Stimulated activated CD4-positive, alpha-beta T cell treated with anti-CD3 and anti-CD28 coated beads, Interleukin-2, amount 100 ng/mL, for 24 hours (primary cell): ENCODE measurements around the gene SLC36A1.
"Not testable (repeated sequence)": the region's sequence is repeated elsewhere in the genome, so short reads cannot be mapped to it uniquely, and the experiment has no call there.

Source experiments
- DNase-seq, 2 donors: peaks; one replicate each; pipeline ENCODE4 v3.0.0-alpha.2; 2020

Gene SLC36A1

GRCh38 chr5:151487544-151487943 lies 40.1 kb downstream of the SLC36A1 start:
- DNase-seq: no peak

DNA sequence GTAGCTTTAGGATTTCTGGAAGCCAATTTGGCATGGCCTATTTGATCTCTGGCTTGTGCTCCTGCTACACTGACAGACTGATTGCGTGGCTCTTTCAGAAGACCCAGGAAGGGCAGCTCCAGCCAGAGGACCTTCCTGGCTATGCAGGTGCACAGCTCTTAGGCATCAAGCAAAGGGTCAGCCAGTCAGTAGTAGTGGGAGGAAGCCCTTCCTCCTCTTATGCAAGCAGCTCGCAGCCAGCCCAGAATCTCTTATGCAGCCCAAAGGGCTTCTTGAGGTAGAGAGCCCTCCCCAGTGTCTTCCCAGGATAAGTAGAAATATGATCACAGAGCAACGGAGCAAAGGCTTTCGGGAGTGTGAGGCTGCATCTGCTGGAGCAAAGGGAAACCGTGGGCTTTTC lies 43.2 kb downstream of the SLC36A1 start:
- no peak for DNase-seq

- no peak for DNase-seq
These were observed 43.7 kb downstream of the SLC36A1 start for GRCh38 chr5:151491062-151491461.

- peak in 1 of 2 donors; percentile 4 for DNase-seq
These were observed 45.3 kb downstream of the SLC36A1 start for GRCh38 chr5:151492729-151493128.

- DNase-seq: no peak
These were observed 46.3 kb downstream of the SLC36A1 start for GRCh38 chr5:151493665-151494064.

DNA sequence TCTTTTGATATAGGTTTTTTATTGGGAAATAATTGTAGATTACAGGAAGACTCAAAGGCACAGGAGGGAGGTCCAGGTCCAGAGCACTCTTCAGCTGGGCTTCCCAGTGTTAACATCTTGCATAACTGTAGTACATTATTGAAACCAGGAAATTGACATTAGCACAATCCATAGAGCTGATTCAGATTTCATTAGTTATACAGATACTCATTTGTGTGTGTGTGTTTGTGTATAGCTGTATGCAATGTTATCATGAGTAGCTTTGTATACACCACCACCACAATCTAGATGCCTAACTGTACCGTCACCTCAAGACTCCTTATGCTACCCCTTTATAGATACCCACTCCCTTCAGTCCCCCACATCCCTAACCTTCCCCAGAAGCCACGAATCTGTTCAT lies 47.9 kb downstream of the SLC36A1 start:
- no peak for DNase-seq

- DNase-seq: no peak
These were observed 48.7 kb downstream of the SLC36A1 start for GRCh38 chr5:151496041-151496484.

GRCh38 chr5:151497391-151498002 lies 50.1 kb downstream of the SLC36A1 start:
- DNase-seq: no peak

GRCh38 chr5:151498395-151499155 lies 51.2 kb downstream of the SLC36A1 start:
- DNase-seq: no peak

- no peak for DNase-seq
These were observed 52.2 kb downstream of the SLC36A1 start for GRCh38 chr5:151499501-151500035.

- DNase-seq: no peak
These were observed 56.6 kb downstream of the SLC36A1 start for GRCh38 chr5:151504006-151504405.

DNA sequence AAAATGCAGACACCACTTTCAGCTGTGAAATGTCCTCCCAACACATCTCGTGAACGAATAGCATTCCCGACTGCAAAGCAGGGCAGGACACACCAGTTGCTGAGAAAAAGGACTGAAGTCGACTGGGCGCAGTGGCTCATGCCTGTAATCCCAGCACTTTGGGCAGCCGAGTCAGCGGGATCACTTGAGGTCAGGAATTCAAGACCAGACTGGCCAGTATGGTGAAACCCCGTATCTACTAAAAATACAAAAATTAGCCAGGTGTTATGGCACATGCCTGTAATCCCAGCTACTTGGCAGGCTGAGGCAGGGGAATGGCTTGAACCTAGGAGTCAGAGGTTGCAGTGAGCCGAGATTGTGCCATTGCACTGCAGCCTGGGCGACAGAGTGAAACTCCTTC lies 60.9 kb downstream of the SLC36A1 start:
- not testable (repeated sequence) for DNase-seq

DNA sequence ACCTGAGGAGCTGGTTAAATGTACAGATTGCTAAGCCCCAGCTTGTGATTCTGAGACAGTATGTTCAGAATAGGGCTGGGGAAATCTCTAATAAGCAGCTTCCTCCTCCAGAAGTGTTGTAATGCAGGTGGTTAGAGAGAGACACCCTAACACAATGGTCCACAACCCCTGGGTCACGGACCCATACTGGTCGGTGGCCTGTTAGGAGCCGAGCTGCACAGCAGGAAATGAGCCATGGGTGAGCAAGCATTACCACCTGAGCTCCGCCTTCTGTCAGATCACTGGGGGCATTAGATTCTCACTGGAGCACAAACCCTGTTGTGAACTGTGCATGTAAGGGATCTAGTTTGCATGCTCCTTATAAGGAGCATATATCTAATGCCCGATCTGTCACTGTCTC lies 61.8 kb downstream of the SLC36A1 start:
- DNase-seq: no peak

GRCh38 chr5:151509836-151510235 lies 62.4 kb downstream of the SLC36A1 start:
- DNase-seq: no peak

GRCh38 chr5:151517122-151517920 lies 69.9 kb downstream of the SLC36A1 start:
- no peak for DNase-seq

- no peak for DNase-seq
These were observed 72.9 kb downstream of the SLC36A1 start for GRCh38 chr5:151520294-151520693.

DNA sequence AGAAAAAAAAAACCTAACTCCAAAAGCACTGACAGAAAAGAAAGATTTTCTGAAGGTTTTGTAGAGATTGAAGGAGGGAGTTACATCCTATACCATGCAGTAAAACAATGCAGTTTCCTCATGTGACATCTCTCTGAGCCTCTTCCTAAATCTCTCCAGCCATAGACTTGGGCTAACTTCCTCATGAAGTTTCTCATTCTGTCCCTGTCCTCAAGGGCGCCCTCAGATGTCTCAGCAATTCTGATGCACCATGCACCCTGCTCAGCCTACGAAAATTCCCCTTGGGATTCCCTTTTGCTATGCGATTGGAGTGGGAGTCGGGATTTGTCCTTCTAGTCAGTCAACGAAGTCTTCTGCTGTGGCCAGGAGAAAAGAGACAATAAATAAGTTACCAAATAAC lies 74.8 kb downstream of the SLC36A1 start:
- DNase-seq: no peak

DNA sequence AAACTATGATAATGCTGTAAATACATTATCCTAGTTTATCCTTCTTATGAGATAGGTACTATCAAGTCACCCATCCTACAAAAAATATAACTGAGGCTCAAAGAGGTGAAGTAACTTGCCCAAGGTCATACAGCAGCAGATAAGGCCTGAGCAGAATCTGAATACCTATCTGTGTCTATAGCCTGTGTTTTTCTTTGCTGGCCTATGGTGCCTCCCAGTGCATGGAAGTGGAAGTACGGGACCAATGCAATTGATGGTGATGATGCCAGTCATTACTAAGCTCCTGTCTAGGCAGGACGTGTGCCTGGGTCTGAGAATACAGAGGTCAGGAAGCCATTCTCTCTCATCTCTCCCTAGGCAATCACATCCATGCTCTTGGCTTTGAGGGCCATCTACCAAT lies 75.9 kb downstream of the SLC36A1 start:
- DNase-seq: peak; percentile 26 to 41

- no peak for DNase-seq
These were observed 80.8 kb downstream of the SLC36A1 start for GRCh38 chr5:151528153-151528552.

DNA sequence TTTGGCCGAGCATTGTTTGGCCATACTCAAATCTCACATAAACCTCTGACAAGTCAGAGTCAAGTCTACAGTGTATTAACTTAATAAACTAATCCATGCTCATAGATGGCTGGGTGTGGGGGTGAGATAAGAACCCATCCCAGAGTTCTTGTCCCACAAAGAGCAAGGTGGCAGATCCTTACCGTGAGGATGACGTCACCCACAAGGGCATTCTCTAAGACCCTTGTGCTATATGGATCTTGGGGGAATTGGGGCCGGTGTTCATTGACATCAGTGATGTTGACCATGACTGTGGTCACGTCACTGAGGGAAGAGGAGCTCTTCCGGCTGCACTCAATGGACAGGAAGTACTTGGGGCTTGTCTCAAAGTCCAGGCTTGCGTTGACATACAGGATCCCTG lies 81.6 kb downstream of the SLC36A1 start:
- no peak for DNase-seq

DNA sequence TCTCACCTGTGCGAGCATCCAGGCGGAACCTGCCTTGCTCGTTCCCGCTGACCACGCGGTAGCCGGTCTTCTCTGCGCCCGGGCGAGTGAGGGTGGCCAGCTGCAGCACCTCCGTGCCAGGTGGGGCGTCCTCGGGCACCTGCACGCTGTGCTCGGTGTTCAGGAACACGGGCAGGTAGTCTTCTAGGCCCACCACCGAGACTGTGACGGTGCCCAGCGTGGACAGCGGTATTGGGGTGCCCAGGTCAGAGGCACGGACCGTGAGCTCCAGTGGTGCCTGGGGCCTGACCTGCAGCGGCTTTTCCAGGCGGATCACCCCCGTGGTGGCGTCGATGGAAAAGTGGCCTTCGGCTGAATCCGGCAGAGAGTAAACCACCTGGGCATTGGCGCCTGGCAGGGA lies 84.2 kb downstream of the SLC36A1 start:
- DNase-seq: no peak

GRCh38 chr5:151532416-151532815 lies 85.0 kb downstream of the SLC36A1 start:
- DNase-seq: no peak

DNA sequence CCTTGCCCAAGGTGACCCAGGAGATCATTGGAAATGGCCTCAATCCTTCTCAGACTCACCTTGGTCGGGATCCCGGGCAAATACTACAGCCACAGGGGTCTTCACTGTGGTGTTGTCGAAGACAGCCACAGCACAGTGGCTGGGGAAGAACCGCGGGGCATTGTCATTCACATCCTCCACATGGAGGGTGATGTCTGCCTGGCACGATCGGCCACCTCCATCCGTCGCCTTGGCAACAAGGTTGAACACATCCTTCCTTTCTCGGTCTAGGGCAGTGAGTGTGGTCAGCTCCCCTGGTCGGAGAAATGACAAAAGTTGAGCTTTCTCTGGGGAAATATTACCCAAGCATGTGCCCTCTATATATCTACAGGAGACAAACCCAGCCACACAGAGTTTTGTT lies 86.9 kb downstream of the SLC36A1 start:
- DNase-seq: no peak

DNA sequence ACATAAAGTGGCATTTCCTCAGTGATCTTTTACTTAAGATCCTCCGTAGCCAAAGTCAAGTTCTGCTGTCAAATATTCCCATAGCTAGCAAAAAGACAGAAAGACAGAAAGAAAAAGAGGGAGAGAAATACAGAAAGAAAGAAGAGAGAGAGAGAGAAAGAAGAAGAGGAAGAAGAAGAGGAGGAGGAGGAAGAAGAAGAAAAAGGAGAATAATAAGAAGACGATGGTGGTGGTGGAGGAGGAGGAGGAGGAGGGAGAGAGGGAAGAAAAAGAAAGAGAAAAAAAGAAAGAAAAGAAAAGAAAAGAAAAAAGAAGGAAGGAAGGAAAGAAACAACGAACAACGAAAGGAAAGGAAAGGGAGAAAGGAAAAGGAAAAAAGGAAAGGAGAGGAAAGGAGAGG lies 89.6 kb downstream of the SLC36A1 start:
- DNase-seq: no peak
